Loucy (cell line): ENCODE results near the gene YIF1A.

ENCODE experiments used
- EZH2phosphoT487 ChIP-seq: fragments of 200-600 bp; IDR thresholded peaks from 2 replicates; pipeline ENCODE4 v1.6.1; 2018; ENCODE audit warnings: antibody characterized with exemption, mild to moderate bottlenecking, moderate library complexity, borderline replicate concordance
- TF ChIP-seq, protein P1 (sequence below): fragments of 200-600 bp; sonication (generic); conservative IDR thresholded peaks from 2 replicates; pipeline ENCODE4 v1.5.1; 2014; ENCODE audit warnings: mild to moderate bottlenecking, antibody characterized with exemption, low read length

DNA sequence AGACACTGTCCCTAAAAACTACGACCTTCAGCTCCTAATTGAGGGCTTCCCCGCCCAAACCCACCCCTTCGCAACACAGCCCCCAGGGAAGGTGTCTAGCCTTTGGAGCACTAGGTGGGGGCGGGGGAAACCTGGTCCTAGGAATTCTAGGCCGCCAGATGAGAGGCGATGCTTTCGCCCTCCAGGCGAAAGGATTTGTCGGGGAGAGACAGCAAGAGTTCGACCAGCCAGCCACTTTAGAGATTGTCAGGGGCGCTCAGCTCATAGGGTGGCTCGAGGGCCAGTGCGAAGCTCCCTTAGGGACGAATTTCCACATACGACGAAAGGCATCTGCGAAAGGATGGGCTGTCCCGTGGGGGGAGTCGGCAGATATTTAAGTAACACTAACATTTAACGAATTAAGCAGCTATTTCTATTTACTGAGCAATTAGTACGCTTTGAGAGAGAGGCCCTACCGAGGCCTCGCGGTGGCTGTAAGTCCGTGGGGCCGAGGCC, 22.6 kb upstream of the YIF1A start:
- TF ChIP-seq, protein P1, sequence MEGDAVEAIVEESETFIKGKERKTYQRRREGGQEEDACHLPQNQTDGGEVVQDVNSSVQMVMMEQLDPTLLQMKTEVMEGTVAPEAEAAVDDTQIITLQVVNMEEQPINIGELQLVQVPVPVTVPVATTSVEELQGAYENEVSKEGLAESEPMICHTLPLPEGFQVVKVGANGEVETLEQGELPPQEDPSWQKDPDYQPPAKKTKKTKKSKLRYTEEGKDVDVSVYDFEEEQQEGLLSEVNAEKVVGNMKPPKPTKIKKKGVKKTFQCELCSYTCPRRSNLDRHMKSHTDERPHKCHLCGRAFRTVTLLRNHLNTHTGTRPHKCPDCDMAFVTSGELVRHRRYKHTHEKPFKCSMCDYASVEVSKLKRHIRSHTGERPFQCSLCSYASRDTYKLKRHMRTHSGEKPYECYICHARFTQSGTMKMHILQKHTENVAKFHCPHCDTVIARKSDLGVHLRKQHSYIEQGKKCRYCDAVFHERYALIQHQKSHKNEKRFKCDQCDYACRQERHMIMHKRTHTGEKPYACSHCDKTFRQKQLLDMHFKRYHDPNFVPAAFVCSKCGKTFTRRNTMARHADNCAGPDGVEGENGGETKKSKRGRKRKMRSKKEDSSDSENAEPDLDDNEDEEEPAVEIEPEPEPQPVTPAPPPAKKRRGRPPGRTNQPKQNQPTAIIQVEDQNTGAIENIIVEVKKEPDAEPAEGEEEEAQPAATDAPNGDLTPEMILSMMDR, result no peak; the same call in 1 of the 2 replicates
- TF ChIP-seq EZH2phosphoT487, result no peak
